NCI-H2171 treated with DMSO at 0.1 percent for 48 hours (cell line): ENCODE data around the gene MDFI.

Source experiments
- DNase-seq: peaks from one replicate; lab custom pipeline; 2025; lab: John Stamatoyannopoulos, UW

MDFI gene

DNA sequence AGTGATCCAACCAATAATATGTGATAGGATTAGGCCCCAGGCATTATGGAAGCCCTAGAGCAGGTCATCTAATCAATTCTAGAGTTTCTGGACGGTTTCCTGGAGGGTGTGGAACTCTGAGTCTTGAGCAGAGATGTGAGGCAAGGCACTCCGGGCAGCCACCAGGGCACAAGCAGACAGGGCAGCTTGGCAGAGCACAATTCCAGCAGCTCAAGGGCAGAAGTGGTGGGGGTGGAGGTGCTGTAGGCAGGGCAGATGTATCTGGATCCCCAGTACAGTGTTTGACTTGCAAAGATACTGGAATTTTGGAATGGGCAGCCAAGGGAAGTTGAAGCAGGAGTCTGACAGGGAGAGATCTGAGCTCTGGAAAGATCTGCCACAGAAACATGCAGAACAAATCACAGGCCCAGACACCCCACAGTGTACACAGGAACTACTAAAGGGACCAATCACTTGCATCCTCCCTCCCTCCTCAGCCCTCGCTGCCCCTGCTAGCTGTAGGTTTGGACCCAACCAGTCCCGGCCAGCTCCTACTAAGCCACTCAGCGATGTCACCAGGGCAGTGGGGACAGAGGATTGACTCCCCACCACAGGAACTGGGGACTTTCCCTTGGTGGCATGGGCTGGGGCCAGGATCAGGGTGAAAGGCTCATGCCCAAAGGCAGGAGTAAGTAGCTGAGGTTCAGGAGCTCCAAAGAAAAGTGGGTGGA, 50.1 kb downstream of the MDFI start:
- DNase-seq: no peak

DNA sequence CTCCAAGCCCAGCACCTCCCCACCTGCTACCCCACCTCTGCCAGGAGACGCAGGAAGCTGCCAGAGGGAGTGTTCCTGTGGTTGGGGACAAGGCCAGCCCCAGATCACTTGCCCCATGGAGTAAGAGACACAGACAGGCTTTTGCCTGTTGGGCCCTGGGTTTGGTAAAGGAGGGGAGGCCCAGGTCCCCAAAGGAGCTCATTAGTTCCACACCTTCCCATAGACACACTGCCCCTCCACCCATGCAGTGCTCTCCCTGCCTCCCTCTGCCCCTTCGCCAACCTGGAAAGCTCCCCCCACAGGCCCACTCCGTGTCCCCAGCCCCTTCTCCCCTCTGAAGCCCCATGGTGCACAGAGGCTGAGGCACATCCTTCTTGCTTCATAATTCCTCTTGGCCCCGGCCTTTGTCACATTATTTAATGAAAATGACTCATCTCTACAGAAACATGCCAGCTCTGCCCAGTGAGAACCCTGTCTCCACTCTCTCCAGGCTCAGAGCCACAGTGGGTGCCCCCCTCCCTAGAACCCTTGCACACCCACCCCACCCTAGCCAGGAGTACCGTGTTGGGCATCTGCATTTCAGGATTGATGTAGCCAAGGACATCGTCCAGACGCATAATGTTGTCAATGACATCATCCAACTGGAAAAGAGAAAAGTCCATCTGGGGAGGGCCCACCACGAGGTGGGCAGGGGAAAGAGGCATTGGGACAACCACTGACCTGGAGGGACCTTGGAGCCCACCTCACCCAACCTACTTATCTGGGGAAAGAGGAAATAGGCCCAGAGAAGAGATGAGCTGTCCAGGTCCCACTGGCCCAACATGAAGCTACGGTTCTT, 51.1 kb downstream of the MDFI start:
- no peak for DNase-seq

DNA sequence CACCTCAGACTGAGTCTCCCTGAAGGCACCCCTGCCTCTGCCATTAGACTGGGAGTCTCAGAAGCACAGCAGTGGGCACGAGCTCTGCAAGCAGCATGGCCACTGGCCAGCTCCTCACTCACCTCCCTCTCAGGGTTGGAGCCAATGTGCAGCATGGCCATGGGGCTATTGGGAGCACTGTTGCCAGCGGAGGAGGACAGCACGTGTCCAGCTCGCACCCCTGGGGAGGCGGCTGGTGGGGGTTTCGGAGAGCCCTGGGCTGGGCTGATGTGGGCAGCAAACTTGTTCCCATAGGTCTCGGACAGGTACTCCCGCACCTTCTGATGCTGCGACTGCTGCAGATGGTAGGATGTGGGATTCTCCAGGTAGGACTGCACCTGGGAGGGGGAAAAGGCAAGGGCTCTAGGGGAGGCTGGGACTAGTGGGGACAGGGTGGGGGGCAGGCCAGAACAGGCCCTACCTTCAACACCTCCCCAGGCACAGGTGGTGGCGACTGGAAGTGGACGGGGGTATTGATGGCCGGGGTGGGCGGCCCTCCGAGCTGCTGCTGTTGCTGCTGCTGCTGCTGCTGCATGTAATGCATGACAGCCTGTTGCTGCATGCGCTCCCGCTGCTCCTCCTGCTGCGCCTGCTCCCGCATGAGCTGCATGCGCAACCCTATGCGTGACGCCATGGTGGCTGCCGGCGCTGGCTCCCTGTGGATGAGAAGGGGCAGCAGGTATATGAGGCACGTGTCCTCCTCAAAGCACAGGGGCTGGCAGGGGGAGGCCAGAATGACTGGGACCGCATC, 52.5 kb downstream of the MDFI start:
- no peak for DNase-seq

- DNase-seq: no peak
These were observed 53.3 kb downstream of the MDFI start for GRCh38 chr6:41691426-41692079.

DNA sequence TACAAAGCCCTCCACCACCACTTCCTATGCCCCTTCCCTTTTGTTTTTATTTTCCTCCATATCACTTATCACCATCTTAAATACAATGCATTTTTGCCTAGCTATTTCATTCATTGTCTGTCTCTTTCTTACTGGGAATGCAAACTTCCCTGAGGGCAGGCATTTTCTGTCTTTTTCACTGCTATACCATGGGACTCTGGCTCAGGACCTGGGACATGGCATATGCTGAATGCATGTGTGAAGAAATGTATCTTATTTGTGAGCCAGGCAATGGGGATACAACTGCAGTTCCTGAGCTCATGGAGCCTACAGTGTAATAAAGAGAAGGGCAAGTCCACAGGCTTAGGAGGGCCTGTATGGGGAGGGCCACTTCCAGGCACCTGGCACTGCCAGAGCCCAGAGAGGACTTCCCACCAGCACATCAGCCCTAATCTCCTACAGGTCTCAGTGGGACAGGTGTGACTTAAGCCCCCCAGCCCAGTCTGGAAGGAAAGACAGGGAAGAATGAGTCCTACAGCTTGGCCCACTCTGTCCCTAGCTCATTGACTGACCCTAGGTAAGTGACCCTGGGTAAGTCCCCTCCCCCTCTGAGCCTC, 53.9 kb downstream of the MDFI start:
- DNase-seq: no peak

- DNase-seq: no peak
These were observed 54.5 kb downstream of the MDFI start for GRCh38 chr6:41692730-41693129.

GRCh38 chr6:41693281-41694240, 55.3 kb downstream of the MDFI start:
- no peak for DNase-seq

- no peak for DNase-seq
These were observed 56.7 kb downstream of the MDFI start for GRCh38 chr6:41694815-41695526.

- DNase-seq: no peak
These were observed 57.6 kb downstream of the MDFI start for GRCh38 chr6:41695825-41696224.

GRCh38 chr6:41696788-41697187, 58.5 kb downstream of the MDFI start:
- DNase-seq: peak; percentile 65

DNA sequence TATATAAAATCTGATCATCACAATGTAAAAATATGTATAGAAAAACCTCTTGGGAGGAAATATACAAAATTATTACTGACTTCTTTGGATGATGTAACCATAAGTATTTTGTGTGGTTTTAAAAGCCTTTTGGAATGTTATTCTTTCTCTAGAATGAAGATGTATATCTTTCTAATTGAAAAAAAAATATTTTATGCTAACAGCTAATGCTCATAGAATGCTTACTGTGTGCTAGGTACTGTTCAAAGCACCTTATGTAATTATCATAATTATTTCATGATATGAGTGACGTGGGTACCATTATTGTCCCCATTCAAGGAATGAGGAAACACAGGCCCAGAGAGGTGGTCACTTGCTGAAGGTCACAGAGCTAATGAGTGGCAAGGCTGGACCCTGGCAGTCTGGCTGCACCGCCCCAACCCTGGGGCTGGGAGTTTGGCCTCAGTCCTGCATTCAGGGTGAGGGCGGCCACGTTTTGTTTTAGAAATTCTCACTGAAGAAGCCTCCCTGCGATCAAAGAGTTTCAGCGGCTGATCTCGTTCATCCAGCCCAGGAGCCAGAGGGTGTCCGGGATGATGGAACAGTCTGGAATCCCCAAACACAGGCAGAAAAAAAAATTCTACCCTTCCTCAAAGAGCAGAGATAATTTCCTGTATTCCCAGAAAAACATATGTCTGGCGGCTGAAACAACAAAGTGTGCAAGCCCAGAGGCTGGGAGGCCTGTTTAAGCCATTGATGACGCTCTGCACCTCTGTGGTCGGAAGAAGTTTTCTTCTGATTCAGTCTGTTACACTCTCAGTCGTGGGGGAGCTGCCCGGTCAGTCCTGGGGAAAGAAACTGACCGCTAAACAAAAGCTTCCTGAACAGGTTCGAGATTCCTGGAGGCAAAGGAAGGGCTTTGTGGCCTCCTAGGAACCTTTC, 59.9 kb downstream of the MDFI start:
- DNase-seq: no peak

DNA sequence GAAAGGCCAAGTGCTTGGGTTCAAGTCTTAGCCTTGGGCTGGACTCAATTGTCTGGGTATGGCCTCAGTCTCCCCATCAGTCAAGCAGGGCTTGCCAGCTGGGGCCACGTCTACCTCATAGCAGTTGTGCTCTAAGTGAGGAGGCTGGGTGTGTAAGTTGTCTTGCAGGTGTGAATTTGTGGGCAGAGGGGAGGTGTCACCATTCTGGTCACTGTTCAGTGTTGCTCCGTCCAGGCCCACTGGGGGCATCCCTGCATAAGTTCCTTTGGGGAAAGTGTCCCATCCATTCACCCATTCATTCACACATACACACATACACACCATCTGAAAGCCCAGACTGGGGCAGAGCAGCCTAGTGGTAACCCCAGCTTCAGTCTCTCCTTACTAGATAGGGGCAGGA, 60.8 kb downstream of the MDFI start:
- DNase-seq: no peak

GRCh38 chr6:41700463-41701347, 62.4 kb downstream of the MDFI start:
- DNase-seq: no peak

DNA sequence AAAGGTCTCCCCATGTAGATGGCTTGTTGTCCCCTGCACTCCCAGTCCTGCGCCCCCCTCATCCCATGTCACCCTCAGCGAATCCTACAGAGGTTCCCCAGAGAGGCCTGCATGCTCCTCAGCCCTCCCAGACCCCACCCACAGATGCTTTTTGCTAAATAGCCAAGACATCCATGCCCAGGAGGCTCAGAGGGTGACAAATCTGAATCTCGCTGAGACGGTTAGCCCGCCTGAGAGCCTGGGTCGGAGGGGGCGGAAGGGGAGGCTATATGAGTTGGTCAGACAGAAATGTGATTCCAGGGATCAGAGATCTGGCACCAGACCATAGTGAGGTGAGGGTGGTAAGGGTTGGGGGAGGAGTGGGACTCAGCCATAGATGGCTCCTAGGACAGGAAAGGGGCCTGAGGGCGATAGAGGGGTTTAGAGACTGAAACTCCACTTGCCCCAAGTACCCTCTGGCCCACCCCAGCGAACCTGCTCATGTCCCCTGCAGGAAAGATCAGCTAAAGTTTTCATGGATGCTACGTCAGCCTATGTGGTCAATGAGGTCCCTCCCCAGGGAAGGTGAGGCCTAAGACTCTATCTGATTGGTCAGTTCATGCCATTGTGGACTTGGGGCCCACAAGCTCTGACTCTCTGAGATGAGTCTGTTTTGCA, 63.9 kb downstream of the MDFI start:
- no peak for DNase-seq

GRCh38 chr6:41702771-41703494, 64.7 kb downstream of the MDFI start:
- DNase-seq: no peak
